ENCODE measurements around the gene UTP4.
"Not testable (repeated sequence)": the region's sequence is repeated elsewhere in the genome, so short reads cannot be mapped to it uniquely, and the experiment has no call there.

Gene UTP4

GRCh38 chr16:69111216-69111875, 21.1 kb upstream of the UTP4 start:
- no peak for DNase-seq

GRCh38 chr16:69111876-69112230, 20.6 kb upstream of the UTP4 start:
- no peak for DNase-seq

- DNase-seq, result peak in 1 of 2 experiments; percentile 22
Observed at GRCh38 chr16:69112285-69113129, 19.9 kb upstream of the UTP4 start.

GRCh38 chr16:69113216-69113615, 19.2 kb upstream of the UTP4 start:
- no peak for DNase-seq

GRCh38 chr16:69114346-69114975, 18.0 kb upstream of the UTP4 start:
- DNase-seq, result no peak

GRCh38 chr16:69114976-69115355, 17.5 kb upstream of the UTP4 start:
- DNase-seq, result no peak

GRCh38 chr16:69115361-69115760, 17.1 kb upstream of the UTP4 start:
- DNase-seq, result no peak

- DNase-seq, result no peak
Observed at GRCh38 chr16:69115837-69116236, 16.6 kb upstream of the UTP4 start.

GRCh38 chr16:69116256-69116875, 16.1 kb upstream of the UTP4 start:
- no peak for DNase-seq

- no peak for DNase-seq
Observed at GRCh38 chr16:69116906-69117305, 15.5 kb upstream of the UTP4 start.

- no peak for DNase-seq
Observed at GRCh38 chr16:69118468-69118867, 14.0 kb upstream of the UTP4 start.

GRCh38 chr16:69118994-69119393, 13.5 kb upstream of the UTP4 start:
- no peak for DNase-seq

- no peak for DNase-seq
Observed at GRCh38 chr16:69119536-69119935, 12.9 kb upstream of the UTP4 start.

GRCh38 chr16:69120096-69120664, 12.3 kb upstream of the UTP4 start:
- no peak for DNase-seq

GRCh38 chr16:69123910-69124309, 8.5 kb upstream of the UTP4 start:
- DNase-seq, result peak; percentile 27 to 62

GRCh38 chr16:69124406-69124805, 8.0 kb upstream of the UTP4 start:
- not testable (repeated sequence) for DNase-seq

- DNase-seq, result not testable (repeated sequence)
Observed at GRCh38 chr16:69124961-69125360, 7.5 kb upstream of the UTP4 start.

GRCh38 chr16:69126221-69126620, 6.2 kb upstream of the UTP4 start:
- DNase-seq, result no peak

GRCh38 chr16:69126801-69127200, 5.6 kb upstream of the UTP4 start:
- DNase-seq, result not testable (repeated sequence)

GRCh38 chr16:69127966-69128510, 4.4 kb upstream of the UTP4 start:
- no peak for DNase-seq

- no peak for DNase-seq
Observed at GRCh38 chr16:69130461-69130860, 2.0 kb upstream of the UTP4 start.

- peak in 1 of 2 experiments; percentile 6 for DNase-seq
Observed at GRCh38 chr16:69131167-69131838, 1.1 kb upstream of the UTP4 start.
